Stomach (tissue), 8 donors: ENCODE results near the gene DAGLB. TPM values are rescaled to one million over a fixed set of nuclear protein-coding genes. Genes with fewer than 3 reads are reported as not detected.

ENCODE experiments used
- polyA plus RNA-seq, 3 donors: library from polyadenylated mRNA; stranded (reverse); fragments of 200-250 nt; gene quantifications; one replicate each; pipeline ENCODE4 v1.2.3, GENCODE V29; 2013
- total RNA-seq, 5 donors: library from RNA; depleted of rRNA; stranded (reverse); fragments of >200 nt; gene quantifications; one replicate each; pipeline versions ENCODE4 v1.1.0 to v1.2.3, GENCODE V29; 2014 to 2016
- donor health status: healthy with polysubstance abuse.
- donor health status: Bipolar disorder and iron deficiency.
- donor health status: healthy.

The DAGLB gene
- total and polyA plus RNA-seq, 8 donors = 4.7 to 23.7 (median 9.1) TPM

Other genes starting within 250 kb of the DAGLB start
- gene CYTH3, start 175.3 kb downstream of the DAGLB start, total RNA-seq = 10 to 100 TPM; 13.3 to 33.8 (median 19.0) TPM
- 10 to 100 TPM in 2 of 3 donors, 1 to 10 TPM in 1; 5.1 to 17.0 (median 11.1) TPM for gene CYTH3, start 175.3 kb downstream of the DAGLB start, polyA plus RNA-seq
- 10 to 100 TPM in 2 of 5 donors, 1 to 10 TPM in 3; 3.6 to 92.2 (median 9.2) TPM for gene FAM220A, start 99.0 kb downstream of the DAGLB start, total RNA-seq
- gene FAM220A, start 99.0 kb downstream of the DAGLB start, polyA plus RNA-seq = 1 to 10 TPM; 7.1 to 7.3 (median 7.2) TPM
- 100 to 1,000 TPM in 4 of 5 donors, 10 to 100 TPM in 1; 27.4 to 159 (median 118) TPM for gene RAC1, start 73.4 kb downstream of the DAGLB start, total RNA-seq
- gene RAC1, start 73.4 kb downstream of the DAGLB start, polyA plus RNA-seq = 100 to 1,000 TPM; 190 to 319 (median 302) TPM
- gene KDELR2, start 36.2 kb upstream of the DAGLB start, total RNA-seq = 100 to 1,000 TPM in 3 of 5 donors, 10 to 100 TPM in 2; 30.9 to 265 (median 117) TPM
- 10 to 100 TPM; 53.2 to 73.2 (median 72.2) TPM for gene KDELR2, start 36.2 kb upstream of the DAGLB start, polyA plus RNA-seq
- under 1 TPM in 1 of 5 donors, not detected in 4; 0.37 TPM for gene GRID2IP, start 103.5 kb upstream of the DAGLB start, total RNA-seq
- under 1 TPM in 2 of 3 donors, not detected in 1; 0.23 to 0.25 TPM for gene GRID2IP, start 103.5 kb upstream of the DAGLB start, polyA plus RNA-seq
- gene ZDHHC4, start 129.5 kb upstream of the DAGLB start, total RNA-seq = 10 to 100 TPM in 3 of 5 donors, 1 to 10 TPM in 2; 4.1 to 78.4 (median 22.8) TPM
- gene ZDHHC4, start 129.5 kb upstream of the DAGLB start, polyA plus RNA-seq = 10 to 100 TPM; 41.4 to 49.7 (median 46.4) TPM
- 100 to 1,000 TPM in 1 of 5 donors, 10 to 100 TPM in 4; 12.7 to 203 (median 40.3) TPM for gene INTS15, start 142.1 kb upstream of the DAGLB start, total RNA-seq
- gene INTS15, start 142.1 kb upstream of the DAGLB start, polyA plus RNA-seq = 10 to 100 TPM in 2 of 3 donors, 1 to 10 TPM in 1; 9.3 to 11.5 (median 10.7) TPM
- 10 to 100 TPM in 2 of 5 donors, 1 to 10 TPM in 3; 3.8 to 30.9 (median 8.6) TPM for gene ZNF853, start 167.7 kb upstream of the DAGLB start, total RNA-seq
- 1 to 10 TPM; 1.6 to 2.6 (median 2.0) TPM for gene ZNF853, start 167.7 kb upstream of the DAGLB start, polyA plus RNA-seq
- gene ZNF316, start 189.4 kb upstream of the DAGLB start, total RNA-seq = 10 to 100 TPM; 13.4 to 62.6 (median 30.0) TPM
- 10 to 100 TPM in 2 of 3 donors, 1 to 10 TPM in 1; 7.2 to 13.0 (median 10.8) TPM for gene ZNF316, start 189.4 kb upstream of the DAGLB start, polyA plus RNA-seq